Measurements from ENCODE around the gene PLXNA4. TPM values are rescaled to one million over a fixed set of nuclear protein-coding genes. Genes with fewer than 3 reads are reported as not detected.

PLXNA4 gene
- total and polyA plus RNA-seq, 2 experiments from 2014 or later: 0.08 to 0.80 TPM

- H3K27me3 ChIP-seq (ENCODE audit: insufficient read depth): no peaks in the 10 kb centered on the region
- Mint-ChIP-seq H3K4me1 (peaks cover 11% of the 10 kb centered on the region; the same call in 2 of the 3 replicates), H3K9me3 (no peaks in the 10 kb centered on the region), H3K36me3 (ENCODE audit: low read depth) (no peaks in the 10 kb centered on the region), H3K27me3 (ENCODE audit: insufficient read depth, low read depth, poor library complexity) (peaks cover 8% of the 10 kb centered on the region), H3K27ac (no peak overlapping the region), H3K4me3 (no peak overlapping the region)
- H3K27ac ChIP-seq (ENCODE audit: low read depth): no peak overlapping the region
- H3K36me3 ChIP-seq (ENCODE audit: insufficient read depth): no peaks in the 10 kb centered on the region
- H4K20me1 ChIP-seq (replicated peaks; ENCODE audit: insufficient read depth): no peaks in the 10 kb centered on the region
- TF ChIP-seq EZH2 (IDR thresholded peaks at IDR 0.05; ENCODE audit: low read depth, unreplicated experiment) (no peak), ZNF331 (CRISPR knock-in tag; IDR thresholded peaks at IDR 0.05; ENCODE audit: low read depth) (no peak), JUNB (IDR thresholded peaks at IDR 0.05; ENCODE audit: unreplicated experiment) (no peak), ZNF114 (CRISPR knock-in tag; IDR thresholded peaks at IDR 0.05) (no peak), STAT1 (IDR thresholded peaks at IDR 0.05; ENCODE audit: unreplicated experiment) (no peak), POLR2AphosphoS5 (IDR thresholded peaks at IDR 0.05; ENCODE audit: low read depth) (no peak), EZH2phosphoT487 (IDR thresholded peaks at IDR 0.05; ENCODE audit: unreplicated experiment) (no peak), NANOG (IDR thresholded peaks at IDR 0.05; ENCODE audit: borderline replicate concordance) (no peak), REST (IDR thresholded peaks at IDR 0.05; ENCODE audit: unreplicated experiment) (no peak), CTCF (conservative IDR thresholded peaks at IDR 0.05; ENCODE audit: low read depth in 2 of 2) (no peak), CREB1 (CRISPR knock-in tag; IDR thresholded peaks at IDR 0.05; ENCODE audit: low read depth) (no peak)
- TF ChIP-seq, protein P1, sequence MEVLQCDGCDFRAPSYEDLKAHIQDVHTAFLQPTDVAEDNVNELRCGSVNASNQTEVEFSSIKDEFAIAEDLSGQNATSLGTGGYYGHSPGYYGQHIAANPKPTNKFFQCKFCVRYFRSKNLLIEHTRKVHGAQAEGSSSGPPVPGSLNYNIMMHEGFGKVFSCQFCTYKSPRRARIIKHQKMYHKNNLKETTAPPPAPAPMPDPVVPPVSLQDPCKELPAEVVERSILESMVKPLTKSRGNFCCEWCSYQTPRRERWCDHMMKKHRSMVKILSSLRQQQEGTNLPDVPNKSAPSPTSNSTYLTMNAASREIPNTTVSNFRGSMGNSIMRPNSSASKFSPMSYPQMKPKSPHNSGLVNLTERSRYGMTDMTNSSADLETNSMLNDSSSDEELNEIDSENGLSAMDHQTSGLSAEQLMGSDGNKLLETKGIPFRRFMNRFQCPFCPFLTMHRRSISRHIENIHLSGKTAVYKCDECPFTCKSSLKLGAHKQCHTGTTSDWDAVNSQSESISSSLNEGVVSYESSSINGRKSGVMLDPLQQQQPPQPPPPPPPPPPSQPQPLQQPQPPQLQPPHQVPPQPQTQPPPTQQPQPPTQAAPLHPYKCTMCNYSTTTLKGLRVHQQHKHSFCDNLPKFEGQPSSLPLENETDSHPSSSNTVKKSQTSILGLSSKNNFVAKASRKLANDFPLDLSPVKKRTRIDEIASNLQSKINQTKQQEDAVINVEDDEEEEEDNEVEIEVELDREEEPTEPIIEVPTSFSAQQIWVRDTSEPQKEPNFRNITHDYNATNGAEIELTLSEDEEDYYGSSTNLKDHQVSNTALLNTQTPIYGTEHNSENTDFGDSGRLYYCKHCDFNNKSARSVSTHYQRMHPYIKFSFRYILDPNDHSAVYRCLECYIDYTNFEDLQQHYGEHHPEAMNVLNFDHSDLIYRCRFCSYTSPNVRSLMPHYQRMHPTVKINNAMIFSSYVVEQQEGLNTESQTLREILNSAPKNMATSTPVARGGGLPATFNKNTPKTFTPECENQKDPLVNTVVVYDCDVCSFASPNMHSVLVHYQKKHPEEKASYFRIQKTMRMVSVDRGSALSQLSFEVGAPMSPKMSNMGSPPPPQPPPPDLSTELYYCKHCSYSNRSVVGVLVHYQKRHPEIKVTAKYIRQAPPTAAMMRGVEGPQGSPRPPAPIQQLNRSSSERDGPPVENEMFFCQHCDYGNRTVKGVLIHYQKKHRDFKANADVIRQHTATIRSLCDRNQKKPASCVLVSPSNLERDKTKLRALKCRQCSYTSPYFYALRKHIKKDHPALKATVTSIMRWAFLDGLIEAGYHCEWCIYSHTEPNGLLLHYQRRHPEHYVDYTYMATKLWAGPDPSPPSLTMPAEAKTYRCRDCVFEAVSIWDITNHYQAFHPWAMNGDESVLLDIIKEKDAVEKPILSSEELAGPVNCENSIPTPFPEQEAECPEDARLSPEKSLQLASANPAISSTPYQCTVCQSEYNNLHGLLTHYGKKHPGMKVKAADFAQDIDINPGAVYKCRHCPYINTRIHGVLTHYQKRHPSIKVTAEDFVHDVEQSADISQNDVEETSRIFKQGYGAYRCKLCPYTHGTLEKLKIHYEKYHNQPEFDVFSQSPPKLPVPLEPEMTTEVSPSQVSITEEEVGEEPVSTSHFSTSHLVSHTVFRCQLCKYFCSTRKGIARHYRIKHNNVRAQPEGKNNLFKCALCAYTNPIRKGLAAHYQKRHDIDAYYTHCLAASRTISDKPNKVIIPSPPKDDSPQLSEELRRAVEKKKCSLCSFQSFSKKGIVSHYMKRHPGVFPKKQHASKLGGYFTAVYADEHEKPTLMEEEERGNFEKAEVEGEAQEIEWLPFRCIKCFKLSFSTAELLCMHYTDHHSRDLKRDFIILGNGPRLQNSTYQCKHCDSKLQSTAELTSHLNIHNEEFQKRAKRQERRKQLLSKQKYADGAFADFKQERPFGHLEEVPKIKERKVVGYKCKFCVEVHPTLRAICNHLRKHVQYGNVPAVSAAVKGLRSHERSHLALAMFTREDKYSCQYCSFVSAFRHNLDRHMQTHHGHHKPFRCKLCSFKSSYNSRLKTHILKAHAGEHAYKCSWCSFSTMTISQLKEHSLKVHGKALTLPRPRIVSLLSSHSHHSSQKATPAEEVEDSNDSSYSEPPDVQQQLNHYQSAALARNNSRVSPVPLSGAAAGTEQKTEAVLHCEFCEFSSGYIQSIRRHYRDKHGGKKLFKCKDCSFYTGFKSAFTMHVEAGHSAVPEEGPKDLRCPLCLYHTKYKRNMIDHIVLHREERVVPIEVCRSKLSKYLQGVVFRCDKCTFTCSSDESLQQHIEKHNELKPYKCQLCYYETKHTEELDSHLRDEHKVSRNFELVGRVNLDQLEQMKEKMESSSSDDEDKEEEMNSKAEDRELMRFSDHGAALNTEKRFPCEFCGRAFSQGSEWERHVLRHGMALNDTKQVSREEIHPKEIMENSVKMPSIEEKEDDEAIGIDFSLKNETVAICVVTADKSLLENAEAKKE (CRISPR knock-in tag; IDR thresholded peaks at IDR 0.05): no peak
- TF ChIP-seq, protein P2, sequence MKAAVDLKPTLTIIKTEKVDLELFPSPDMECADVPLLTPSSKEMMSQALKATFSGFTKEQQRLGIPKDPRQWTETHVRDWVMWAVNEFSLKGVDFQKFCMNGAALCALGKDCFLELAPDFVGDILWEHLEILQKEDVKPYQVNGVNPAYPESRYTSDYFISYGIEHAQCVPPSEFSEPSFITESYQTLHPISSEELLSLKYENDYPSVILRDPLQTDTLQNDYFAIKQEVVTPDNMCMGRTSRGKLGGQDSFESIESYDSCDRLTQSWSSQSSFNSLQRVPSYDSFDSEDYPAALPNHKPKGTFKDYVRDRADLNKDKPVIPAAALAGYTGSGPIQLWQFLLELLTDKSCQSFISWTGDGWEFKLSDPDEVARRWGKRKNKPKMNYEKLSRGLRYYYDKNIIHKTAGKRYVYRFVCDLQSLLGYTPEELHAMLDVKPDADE (IDR thresholded peaks at IDR 0.05): no peak
- H3F3A ChIP-seq (replicated peaks; ENCODE audit: low read depth): no peaks in the 10 kb centered on the region
- H3K4me2 ChIP-seq: no peak overlapping the region
- DNase-seq (ENCODE audit: low spot score) (no peak), ATAC-seq (no peak)
- H3K79me2 ChIP-seq (replicated peaks; ENCODE audit: insufficient read depth): no peaks in the 10 kb centered on the region
- H2AFZ ChIP-seq: no peak overlapping the region
- peaks cover 9% of the 10 kb centered on the region; the same call in 1 of the 2 replicates for H3K9me2 ChIP-seq (ENCODE audit: insufficient read depth)
- H3K4me1 ChIP-seq (ENCODE audit: insufficient read depth): no peaks in the 10 kb centered on the region
- H3K4me3 ChIP-seq: no peak overlapping the region
These were observed 349.3 kb downstream of the PLXNA4 start for GRCh38 chr7:132226957-132227290.

All from GM23338 (cell line).